ENCODE measurements around the gene TRIM7. TPM values are rescaled to one million over a fixed set of nuclear protein-coding genes. Genes with fewer than 3 reads are reported as not detected.
A peak's percentile ranks its signal among the peaks of the same experiment; 100 is the strongest.

The TRIM7 gene
- total RNA-seq = 10 to 100 TPM in 3 of 4 donors, 1 to 10 TPM in 1; 3.7 to 12.1 (median 10.6) TPM

DNA sequence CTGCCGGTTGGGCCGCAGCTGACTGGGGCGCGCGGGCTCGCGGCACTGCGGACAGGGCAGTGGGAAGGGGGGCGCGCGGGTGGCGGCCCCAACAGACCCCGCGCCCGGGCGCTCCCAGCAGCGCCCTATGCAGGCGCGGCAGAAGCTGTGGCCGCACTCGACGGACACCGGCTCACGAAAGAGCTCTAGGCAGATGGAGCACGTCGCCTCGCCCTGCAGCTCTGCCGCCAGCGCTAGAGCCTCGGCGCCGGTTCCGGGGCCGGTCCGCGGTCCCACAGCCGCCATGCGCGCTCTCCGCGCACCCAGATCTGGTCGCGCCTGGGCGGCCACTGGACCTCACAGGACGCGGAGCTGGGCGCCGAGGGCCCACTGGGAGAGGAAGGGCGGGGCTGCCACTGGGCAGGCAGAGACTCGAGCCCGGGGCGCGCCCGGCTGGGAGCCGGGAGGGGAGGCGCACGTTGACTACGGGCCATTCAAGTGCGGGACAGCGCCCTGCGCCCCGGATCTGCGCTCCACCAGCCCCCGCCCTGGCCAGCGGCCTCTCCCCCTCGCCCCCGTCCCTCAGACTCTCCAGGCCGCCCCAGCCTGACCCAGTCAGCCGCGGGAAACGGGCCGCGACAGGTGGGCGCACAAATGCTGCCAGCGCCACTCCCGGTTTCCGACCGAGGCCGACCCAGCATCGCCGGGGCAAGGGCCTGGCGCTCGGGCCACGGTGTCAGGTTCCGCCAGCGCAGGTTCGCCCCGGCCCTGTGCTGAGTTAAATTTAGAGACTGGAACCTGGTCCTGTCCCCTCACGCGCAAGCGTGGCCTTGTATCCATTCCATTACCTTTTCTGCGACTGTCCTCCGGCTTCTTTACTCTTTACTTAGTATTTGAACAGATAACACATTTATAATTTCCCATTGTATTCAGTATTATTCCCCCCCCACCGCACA lies at the start of gene TRIM7:
TRIM7 (minus strand) TSS at position 371 of the 935 bp plus-strand sequence; CDS start at position 285, 86 bp downstream.
- H3K4me3 ChIP-seq = peak within 1 kb of the TSS; percentile 61 to 83 (median 72)
- TF ChIP-seq POLR2A (IDR thresholded peaks at IDR 0.05) (no peak), EP300 (IDR thresholded peaks at IDR 0.05) (no peak)
- TF ChIP-seq, protein P1, sequence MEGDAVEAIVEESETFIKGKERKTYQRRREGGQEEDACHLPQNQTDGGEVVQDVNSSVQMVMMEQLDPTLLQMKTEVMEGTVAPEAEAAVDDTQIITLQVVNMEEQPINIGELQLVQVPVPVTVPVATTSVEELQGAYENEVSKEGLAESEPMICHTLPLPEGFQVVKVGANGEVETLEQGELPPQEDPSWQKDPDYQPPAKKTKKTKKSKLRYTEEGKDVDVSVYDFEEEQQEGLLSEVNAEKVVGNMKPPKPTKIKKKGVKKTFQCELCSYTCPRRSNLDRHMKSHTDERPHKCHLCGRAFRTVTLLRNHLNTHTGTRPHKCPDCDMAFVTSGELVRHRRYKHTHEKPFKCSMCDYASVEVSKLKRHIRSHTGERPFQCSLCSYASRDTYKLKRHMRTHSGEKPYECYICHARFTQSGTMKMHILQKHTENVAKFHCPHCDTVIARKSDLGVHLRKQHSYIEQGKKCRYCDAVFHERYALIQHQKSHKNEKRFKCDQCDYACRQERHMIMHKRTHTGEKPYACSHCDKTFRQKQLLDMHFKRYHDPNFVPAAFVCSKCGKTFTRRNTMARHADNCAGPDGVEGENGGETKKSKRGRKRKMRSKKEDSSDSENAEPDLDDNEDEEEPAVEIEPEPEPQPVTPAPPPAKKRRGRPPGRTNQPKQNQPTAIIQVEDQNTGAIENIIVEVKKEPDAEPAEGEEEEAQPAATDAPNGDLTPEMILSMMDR (IDR thresholded peaks at IDR 0.05) = no peak
- H3K27me3 ChIP-seq = no peaks in the 10 kb centered on the region
- 2 to 4% methylated on average over 49 to 51 of the region's 94 CpGs for WGBS, 2 donors
- peaks cover 0 to 37% (median 13%) of the 10 kb centered on the region in 4 donors for H3K4me1 ChIP-seq
- H3K9me3 ChIP-seq = no peaks in the 10 kb centered on the region
- H3K36me3 ChIP-seq = no peaks in the 10 kb centered on the region
- no peak for DNase-seq (ENCODE audit: low spot score in 2 of 2)
- H3K27ac ChIP-seq = peak within 1 kb of the TSS; percentile 9 to 92 (median 58)

DNA sequence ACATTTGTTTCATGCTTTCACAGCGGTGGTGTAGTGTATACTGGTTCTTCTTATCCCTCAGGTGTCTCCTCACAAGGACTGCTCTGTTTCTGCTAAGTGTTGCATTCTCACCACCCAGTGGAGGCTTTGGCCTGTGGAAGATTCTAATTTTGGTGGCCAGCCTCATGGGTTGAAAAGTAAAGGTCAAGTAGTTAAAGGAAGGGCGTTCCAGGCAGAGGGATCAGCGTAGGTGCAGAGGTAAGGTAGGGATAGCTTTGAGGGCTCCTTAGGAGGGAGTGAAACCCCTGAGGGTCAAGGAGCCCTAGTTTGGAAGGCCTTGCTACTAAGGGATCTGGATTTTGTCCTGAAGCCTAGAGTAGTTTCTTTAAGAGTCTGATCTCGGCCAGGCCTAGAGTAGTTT lies 43.3 kb upstream of the TRIM7 start:
- H3K27me3 ChIP-seq = no peaks in the 10 kb centered on the region
- H3K36me3 ChIP-seq = peaks cover 0 to 7% (median 0%) of the 10 kb centered on the region in 3 donors
- H3K4me1 ChIP-seq = peaks cover 3 to 73% (median 47%) of the 10 kb centered on the region in 4 donors
- H3K4me3 ChIP-seq = peak overlapping the region; percentile 69 to 91 (median 82)
- no peak for DNase-seq (ENCODE audit: low spot score in 2 of 2)
- no peaks in the 10 kb centered on the region for H3K9me3 ChIP-seq
- 29 to 33% methylated on average over 4 of the region's 4 CpGs for WGBS, 2 donors
- TF ChIP-seq EP300 (IDR thresholded peaks at IDR 0.05) (no peak), POLR2A (IDR thresholded peaks at IDR 0.05) (no peak)
- TF ChIP-seq, protein P1 (IDR thresholded peaks at IDR 0.05) = no peak
- H3K27ac ChIP-seq = peak overlapping the region; percentile 46 to 99 (median 98)

DNA sequence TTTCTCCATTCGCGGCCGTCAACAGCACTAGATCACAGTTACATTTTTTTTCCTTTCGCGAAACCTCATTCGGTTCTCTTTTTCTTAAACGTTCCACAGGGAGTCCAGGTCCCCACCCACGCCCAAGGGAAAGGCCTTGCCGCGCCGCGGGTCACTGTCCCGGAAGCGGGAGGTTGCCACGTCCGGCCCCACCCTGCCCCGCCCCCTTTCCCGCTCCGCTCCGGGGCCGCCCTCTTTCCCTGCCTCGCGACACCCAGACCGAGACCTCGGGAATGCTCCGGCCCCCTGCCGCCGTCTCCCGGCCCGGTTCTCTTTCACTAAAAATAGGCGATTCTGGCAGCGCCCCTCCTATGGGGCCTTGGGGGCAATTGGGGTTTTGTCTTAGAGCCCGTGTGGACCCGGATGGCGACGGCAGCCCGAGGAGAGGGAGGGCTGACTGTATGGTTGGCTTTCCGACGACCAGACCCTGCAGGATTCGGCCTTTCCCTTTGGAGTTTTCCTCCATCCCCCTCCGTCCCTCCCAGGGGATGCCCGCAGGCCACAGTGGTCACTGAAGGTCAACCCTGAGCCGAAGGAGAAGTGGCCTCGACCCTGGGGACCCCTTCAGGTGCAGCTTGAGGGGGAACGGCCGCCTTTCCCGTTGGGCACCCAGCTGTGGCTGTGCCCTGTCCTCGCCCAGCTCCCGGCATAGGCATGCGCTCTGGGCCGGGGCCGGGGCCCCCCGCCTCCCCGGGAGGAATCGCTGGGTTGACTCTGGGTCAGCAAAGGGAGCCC lies 41.5 kb upstream of the TRIM7 start:
- no peaks in the 10 kb centered on the region for H3K27me3 ChIP-seq
- H3K36me3 ChIP-seq = peaks cover 0 to 9% (median 4%) of the 10 kb centered on the region in 3 donors
- WGBS, 2 donors = 0 to 1% methylated on average over 28 to 40 of the region's 55 CpGs
- peaks cover 3 to 69% (median 59%) of the 10 kb centered on the region in 4 donors for H3K4me1 ChIP-seq
- no peaks in the 10 kb centered on the region for H3K9me3 ChIP-seq
- TF ChIP-seq, protein P1 (IDR thresholded peaks at IDR 0.05) = peak in 2 of 5 experiments; percentile 20 to 23
- TF ChIP-seq POLR2A (IDR thresholded peaks at IDR 0.05) = peak; percentile 69 to 71
- peak; percentile 71 to 91 for TF ChIP-seq EP300 (IDR thresholded peaks at IDR 0.05)
- DNase-seq (ENCODE audit: low spot score in 2 of 2) = peak; percentile 82 to 84
- H3K4me3 ChIP-seq = peak overlapping the region; percentile 69 to 91 (median 82)
- H3K27ac ChIP-seq = peak overlapping the region; percentile 94 to 99 (median 98)

DNA sequence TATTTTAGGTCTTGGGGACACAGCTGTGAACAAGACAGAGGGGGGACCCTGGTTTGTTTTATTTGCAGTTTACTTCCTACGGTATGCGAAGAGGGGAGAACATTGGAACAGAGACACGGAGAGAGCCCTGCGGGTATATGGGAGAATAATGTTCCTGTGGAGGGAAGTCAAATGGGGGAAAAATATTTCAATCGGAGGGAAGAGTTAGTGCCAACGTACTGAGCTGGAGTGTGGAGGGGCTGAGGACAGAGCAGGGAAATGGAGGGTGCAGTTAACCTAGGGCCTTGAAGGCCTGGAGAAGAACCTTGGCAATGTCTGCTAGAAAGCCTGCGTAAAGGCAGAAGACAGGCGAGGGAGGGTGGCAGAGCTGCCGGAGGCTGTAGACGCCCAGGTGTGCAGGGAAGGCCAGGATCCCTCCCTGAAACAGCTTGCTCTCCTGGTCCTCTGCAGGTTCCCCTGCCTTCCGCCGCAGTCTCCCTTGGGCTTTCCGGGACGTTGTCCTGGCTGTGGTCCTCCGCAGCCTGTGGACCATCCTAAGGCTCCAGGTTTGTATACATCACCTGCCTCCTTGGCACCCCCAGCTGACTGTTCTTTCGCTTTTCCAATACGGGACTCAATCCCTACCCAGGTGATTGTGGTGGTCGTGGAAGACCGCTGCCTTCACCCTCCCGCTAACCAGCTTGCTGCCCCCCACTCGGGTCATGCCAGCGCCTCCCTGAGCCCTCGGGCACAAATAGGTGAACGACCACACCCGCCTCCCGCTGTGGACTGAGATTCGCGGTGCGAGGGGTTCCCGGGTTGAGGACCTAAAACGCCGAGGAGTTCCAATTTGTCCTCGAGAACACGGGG lies 40.7 kb upstream of the TRIM7 start:
- peaks cover 0 to 15% (median 4%) of the 10 kb centered on the region in 3 donors for H3K36me3 ChIP-seq
- WGBS, 2 donors = 28 to 29% methylated on average over 34 of the region's 34 CpGs
- no peak for TF ChIP-seq EP300 (IDR thresholded peaks at IDR 0.05)
- TF ChIP-seq POLR2A (IDR thresholded peaks at IDR 0.05) = no peak
- TF ChIP-seq, protein P1 (IDR thresholded peaks at IDR 0.05) = no peak
- H3K4me3 ChIP-seq = peak overlapping the region; percentile 69 to 91 (median 82)
- peaks cover 3 to 69% (median 59%) of the 10 kb centered on the region in 4 donors for H3K4me1 ChIP-seq
- H3K27ac ChIP-seq = peak overlapping the region; percentile 94 to 99 (median 98)
- H3K9me3 ChIP-seq = no peaks in the 10 kb centered on the region
- no peaks in the 10 kb centered on the region for H3K27me3 ChIP-seq
- DNase-seq (ENCODE audit: low spot score in 2 of 2) = no peak
